H1 (cell line): ENCODE data around the gene TRIM14. TPM values are rescaled to one million over a fixed set of nuclear protein-coding genes. Genes with fewer than 3 reads are reported as not detected.

ENCODE experiments used
- CTCF ChIA-PET: fragments of 300-600 bp; sonication (Branson Sonifier 250); formaldehyde crosslinking; loops from one replicate; lab custom pipeline; 2021; ENCODE audit not compliant: partially characterized antibody; lab: Charles Lee
- POLR2A ChIA-PET: fragments of 300-600 bp; sonication (Branson Sonifier 250); formaldehyde crosslinking; loops from one replicate; lab custom pipeline; 2021; ENCODE audit warnings: inconsistent platforms; ENCODE audit not compliant: partially characterized antibody; lab: Charles Lee
- DNase-seq, 2 experiments: peaks; one replicate each; pipeline versions ENCODE4 v3.0.0 to v3.0.0-alpha.2; 2010 to 2022; ENCODE audit warnings: low spot score in 2 of 2, low read depth in 1 of 2, mixed read lengths in 1 of 2
- FAIRE-seq: peaks from 2 replicates; lab custom pipeline; 2011; peaks lifted over from hg19 to GRCh38; lab: Jason Lieb, UNC
- H2AFZ ChIP-seq: 2 replicates; pipeline ENCODE4 v1.8.1; 2012; ENCODE audit warnings: low read length, inconsistent platforms
- H2AK5ac ChIP-seq: 2 replicates; pipeline ENCODE4 v1.6.1; 2013; ENCODE audit warnings: low read depth, low read length
- H2BK120ac ChIP-seq: replicated peaks from 2 replicates; pipeline ENCODE3; 2013; ENCODE audit warnings: low read depth, low read length, inconsistent platforms
- H2BK12ac ChIP-seq: 2 replicates; pipeline ENCODE4 v1.6.1; 2013; ENCODE audit warnings: low read depth, low read length
- H2BK15ac ChIP-seq: 2 replicates; pipeline ENCODE4 v1.6.1; 2013; ENCODE audit warnings: low read length
- H2BK20ac ChIP-seq: 2 replicates; pipeline ENCODE4 v1.6.1; 2013; ENCODE audit warnings: low read length
- H2BK5ac ChIP-seq: 2 replicates; pipeline ENCODE4 v1.6.1; 2013; ENCODE audit warnings: low read depth, low read length
- H3K14ac ChIP-seq: 2 replicates; pipeline ENCODE4 v1.6.1; 2013; ENCODE audit warnings: inconsistent platforms; ENCODE audit not compliant: insufficient read length
- H3K18ac ChIP-seq: 2 replicates; pipeline ENCODE4 v1.6.1; 2013; ENCODE audit warnings: low read length; ENCODE audit errors: extremely low read depth
- H3K23ac ChIP-seq: 2 replicates; pipeline ENCODE4 v1.6.1; 2013; ENCODE audit warnings: inconsistent platforms; ENCODE audit not compliant: insufficient read length
- H3K23me2 ChIP-seq: 2 replicates; pipeline ENCODE4 v1.6.1; 2013; ENCODE audit warnings: low read depth, low read length
- H3K27ac ChIP-seq: 2 replicates; pipeline ENCODE4 v1.6.1; 2011; ENCODE audit warnings: low read depth, low read length, inconsistent platforms
- H3K27me3 ChIP-seq, 4 experiments: replicated peaks in 1 of 4; 1 replicate in 1 of 4; 2 replicates in 3 of 4; pipeline versions ENCODE4 v1.6.1 to v1.8.1; 2011 to 2013; ENCODE audit warnings: low read length in 3 of 4, mild to moderate bottlenecking in 3 of 4, inconsistent platforms in 2 of 4, mixed read lengths in 2 of 4, moderate library complexity in 1 of 4; ENCODE audit not compliant: control insufficient read depth in 3 of 4, insufficient read depth in 3 of 4; ENCODE audit errors: extremely low read depth in 1 of 4
- H3K36me3 ChIP-seq, 4 experiments: 2 replicates each; pipeline versions ENCODE4 v1.6.1 to v1.8.1; 2011 to 2013; ENCODE audit warnings: mild to moderate bottlenecking in 4 of 4, low read length in 3 of 4, moderate library complexity in 2 of 4, control low read depth in 1 of 4, inconsistent platforms in 1 of 4; ENCODE audit not compliant: insufficient read depth in 4 of 4, control insufficient read depth in 2 of 4
- H3K4ac ChIP-seq: replicated peaks from 2 replicates; pipeline ENCODE3; 2013; ENCODE audit warnings: low read length, low read depth, mixed read lengths, inconsistent platforms; ENCODE audit not compliant: insufficient read length
- H3K4me1 ChIP-seq, 4 experiments: replicated peaks in 1 of 4; 1 replicate in 1 of 4; 2 replicates in 3 of 4; pipeline versions ENCODE4 v1.6.1 to v1.8.1; 2011 to 2013; ENCODE audit warnings: low read length in 3 of 4, inconsistent platforms in 2 of 4, mixed read lengths in 1 of 4; ENCODE audit not compliant: insufficient read depth in 4 of 4, control insufficient read depth in 3 of 4
- H3K4me2 ChIP-seq, 2 experiments: 2 replicates each; pipeline versions ENCODE4 v1.6.1 to v1.8.1; 2011 to 2013; ENCODE audit warnings: low read depth in 2 of 2, low read length in 2 of 2, control low read depth in 1 of 2, inconsistent platforms in 1 of 2, mild to moderate bottlenecking in 1 of 2; ENCODE audit not compliant: insufficient read depth in 1 of 2
- H3K4me3 ChIP-seq, 4 experiments: fragments of 200-600, 300-600 bp in 1 of 4; sonication (generic), shearing (Covaris generic), sonication (Bioruptor Twin) in 1 of 4; 2 replicates each; pipeline versions ENCODE4 v1.5.1 to v1.8.1; 2011 to 2016; ENCODE audit warnings: low read length in 4 of 4, low read depth in 3 of 4, control low read depth in 2 of 4, inconsistent platforms in 2 of 4, mild to moderate bottlenecking in 2 of 4, mixed read lengths in 1 of 4, moderate library complexity in 1 of 4; ENCODE audit not compliant: insufficient read depth in 2 of 4; ENCODE audit errors: extremely low read depth in 1 of 4
- H3K56ac ChIP-seq: replicated peaks from 2 replicates; pipeline ENCODE3; 2013; ENCODE audit warnings: low read depth, mild to moderate bottlenecking, mixed read lengths, low read length, inconsistent platforms; ENCODE audit not compliant: insufficient read length
- H3K79me1 ChIP-seq: 2 replicates; pipeline ENCODE4 v1.6.1; 2013; ENCODE audit warnings: low read depth, low read length, control low read depth
- H3K79me2 ChIP-seq, 2 experiments: 2 replicates each; pipeline versions ENCODE4 v1.6.1 to v1.8.1; 2012 to 2013; ENCODE audit warnings: low read length in 2 of 2, mild to moderate bottlenecking in 2 of 2, inconsistent platforms in 1 of 2; ENCODE audit not compliant: insufficient read depth in 2 of 2, control insufficient read depth in 1 of 2
- H3K9ac ChIP-seq, 4 experiments: replicated peaks in 1 of 4; 1 replicate in 1 of 4; 2 replicates in 3 of 4; pipeline versions ENCODE4 v1.6.1 to v1.8.1; 2011 to 2013; ENCODE audit warnings: low read depth in 3 of 4, low read length in 3 of 4, control low read depth in 2 of 4, mild to moderate bottlenecking in 2 of 4, moderate library complexity in 2 of 4, inconsistent platforms in 1 of 4; ENCODE audit errors: extremely low read depth in 1 of 4
- H3K9me3 ChIP-seq, 2 experiments: 2 replicates each; pipeline versions ENCODE4 v1.6.1 to v1.8.1; 2012 to 2013; ENCODE audit warnings: mild to moderate bottlenecking in 2 of 2, moderate library complexity in 2 of 2, control low read depth in 1 of 2, inconsistent platforms in 1 of 2, low read depth in 1 of 2, low read length in 1 of 2, mixed read lengths in 1 of 2; ENCODE audit not compliant: insufficient read depth in 2 of 2
- H4K20me1 ChIP-seq, 2 experiments: replicated peaks in 1 of 2; 2 replicates each; pipeline versions ENCODE3 to v1.8.1; 2011 to 2013; ENCODE audit warnings: inconsistent platforms in 2 of 2, low read length in 2 of 2, mild to moderate bottlenecking in 1 of 2; ENCODE audit not compliant: insufficient read depth in 2 of 2, control insufficient read depth in 1 of 2
- H4K5ac ChIP-seq: 2 replicates; pipeline ENCODE4 v1.6.1; 2013; ENCODE audit warnings: low read length, low read depth, mixed read lengths, inconsistent platforms; ENCODE audit not compliant: insufficient read length
- H4K8ac ChIP-seq: 2 replicates; pipeline ENCODE4 v1.8.0; 2013; ENCODE audit warnings: mild to moderate bottlenecking, moderate library complexity, low read length, inconsistent platforms; ENCODE audit not compliant: insufficient read depth; ENCODE audit errors: extremely low read depth
- H4K91ac ChIP-seq: replicated peaks from 2 replicates; pipeline ENCODE3; 2013; ENCODE audit warnings: low read length, mixed read lengths, inconsistent platforms; ENCODE audit not compliant: insufficient read length
- EGR1 ChIP-seq: IDR thresholded peaks from 2 replicates; pipeline ENCODE4 v1.6.1; 2011; ENCODE audit warnings: low read depth, low read length, borderline replicate concordance
- EP300 ChIP-seq, 2 experiments: IDR thresholded peaks; 1 replicate in 1 of 2; 2 replicates in 1 of 2; pipeline ENCODE4 v1.6.1; 2011 to 2012; ENCODE audit warnings: low read depth in 2 of 2, low read length in 2 of 2, mild to moderate bottlenecking in 2 of 2, borderline replicate concordance in 1 of 2, inconsistent platforms in 1 of 2, moderate library complexity in 1 of 2
- HDAC6 ChIP-seq: IDR thresholded peaks from one replicate; pipeline ENCODE4 v1.7.1; 2012; ENCODE audit warnings: low read depth, mild to moderate bottlenecking, inconsistent platforms, low read length, moderate library complexity
- MAFK ChIP-seq: IDR thresholded peaks from 2 replicates; pipeline ENCODE4 v1.6.1; 2012; ENCODE audit warnings: low read depth, mild to moderate bottlenecking, improper control_type of control experiment, low read length
- PHF8 ChIP-seq: fragments of 200-600 bp; sonication (generic); conservative IDR thresholded peaks from 2 replicates; pipeline ENCODE4 v1.7.1; 2012; ENCODE audit warnings: low read depth, mild to moderate bottlenecking, inconsistent platforms, low read length, moderate library complexity
- SP4 ChIP-seq: IDR thresholded peaks from 2 replicates; pipeline ENCODE4 v1.6.1; 2012; ENCODE audit warnings: low read length, inconsistent platforms
- WGBS, 2 experiments: shearing (Covaris generic) in 1 of 2; methylation state at CpG; one replicate each; pipeline versions ENCODE4 v1.1.6 to v1.1.7; 2013 to 2015; ENCODE audit warnings: low lambda C conversion rate in 2 of 2, mixed read lengths in 2 of 2, inconsistent platforms in 1 of 2, low coverage in 1 of 2, missing lambda C conversion rate in 1 of 2; ENCODE audit not compliant: insufficient replicate concordance in 2 of 2, insufficient coverage in 1 of 2, insufficient read length in 1 of 2; ENCODE audit errors: extremely low coverage in 1 of 2, missing lambda C conversion rate in 1 of 2; 5-methylcytosine and 5-hydroxymethylcytosine counted together
- polyA plus RNA-seq, 7 experiments: library from polyadenylated mRNA; depleted of rRNA in 3 of 7; stranded (reverse) in 5 of 7; unstranded in 2 of 7; fragments of >200 nt in 5 of 7; fragments of 200-250 nt in 2 of 7; gene quantifications; 1 replicate in 5 of 7; 2 replicates in 1 of 7; 4 replicates in 1 of 7; pipeline versions ENCODE4 v1.2.1 to v1.2.3, GENCODE V29; 2011 to 2013; ENCODE audit warnings: missing spikeins in 2 of 7, mixed read lengths in 2 of 7
- total RNA-seq: library from RNA; stranded (reverse); fragmentation: NEBNext Ultra II Directional; extraction: Animal tissue kit (Norgen Biotek cat#: 25700); gene quantifications from 2 replicates; pipeline ENCODE4 v1.2.1, GENCODE V29; 2021
- TF ChIP-seq, protein P1 (sequence below): IDR thresholded peaks from 2 replicates; pipeline ENCODE4 v1.6.1; 2012; ENCODE audit warnings: inconsistent platforms

TRIM14 gene
- total and polyA plus RNA-seq, 2 of the 8 experiments (the other 6 are each of a cell fraction or from before 2014, with no cell fraction given): 9.2 to 19.4 TPM

DNA sequence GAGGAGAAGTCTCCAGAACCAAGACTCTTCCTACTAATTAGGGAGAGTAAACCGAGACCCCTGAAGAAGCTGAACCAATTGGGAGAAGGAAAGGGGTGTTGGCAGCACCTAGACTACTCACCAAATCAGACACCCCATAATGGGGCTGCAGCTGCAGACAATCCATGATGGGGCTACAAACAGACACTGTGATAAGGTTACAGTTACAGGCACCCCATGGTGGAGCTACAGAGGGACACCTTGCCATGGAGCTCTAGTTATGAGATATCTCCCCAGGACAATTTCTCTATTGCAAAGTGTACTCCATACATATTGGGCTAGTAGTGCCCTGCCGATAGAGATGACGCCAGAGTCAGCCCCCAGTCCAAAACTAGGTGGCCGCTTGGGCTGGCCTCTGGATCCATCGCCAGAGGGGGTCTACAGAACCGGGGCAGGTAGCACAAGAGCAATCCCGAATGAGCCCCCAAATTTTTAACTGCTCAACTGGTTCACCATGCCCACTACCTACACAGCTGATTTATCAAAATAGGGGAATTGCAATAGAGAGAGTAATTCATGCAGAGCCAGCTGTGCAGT, 64.6 kb downstream of the TRIM14 start:
- Histone ChIP-seq H2AK5ac (no peak overlapping the region), H3K4me3 (no peak overlapping the region), H4K5ac (no peak overlapping the region), H3K36me3 (no peaks in the 10 kb centered on the region), H4K91ac (no peak overlapping the region), H3K9ac (no peak overlapping the region), H2AFZ (no peak overlapping the region), H3K9me3 (0 out of 4 replicates have a peak, but pooled peaks cover 0 to 5% of the 10 kb centered on the region in 2 experiments), H4K20me1 (peaks cover 2% of the 10 kb centered on the region in 2 experiments), H3K23me2 (no peaks in the 10 kb centered on the region; the same call in 1 of the 2 replicates), H3K14ac (no peak overlapping the region), H3K4ac (no peak overlapping the region), H3K27me3 (peaks cover 0 to 3% (median 0%) of the 10 kb centered on the region in 4 experiments; a peak in 2 of 7 replicates), H3K23ac (no peak overlapping the region), H3K27ac (no peak overlapping the region), H3K56ac (no peak overlapping the region), H3K4me1 (peaks cover 0 to 4% (median 2%) of the 10 kb centered on the region in 4 experiments; a peak in 1 of 7 replicates), H2BK15ac (no peak overlapping the region), H3K79me1 (peaks cover 7% of the 10 kb centered on the region; the same call in 1 of the 2 replicates), H4K8ac (no peak overlapping the region), H2BK12ac (no peak overlapping the region), H3K4me2 (no peak overlapping the region), H3K79me2 (peaks cover 0 to 4% of the 10 kb centered on the region in 2 experiments; a peak in 1 of 4 replicates), H2BK20ac (no peak overlapping the region), H2BK120ac (no peak overlapping the region), H2BK5ac (no peak overlapping the region), H3K18ac (no peak overlapping the region)
- POLR2A ChIA-PET: no interaction called here
- 95% methylated on average over 7 of the region's 7 CpGs; no CpG with 5 or more reads in 1 of the 2 experiments for WGBS, 2 experiments
- DNase-seq (no peak), FAIRE-seq (no peak)
- TF ChIP-seq, protein P1, sequence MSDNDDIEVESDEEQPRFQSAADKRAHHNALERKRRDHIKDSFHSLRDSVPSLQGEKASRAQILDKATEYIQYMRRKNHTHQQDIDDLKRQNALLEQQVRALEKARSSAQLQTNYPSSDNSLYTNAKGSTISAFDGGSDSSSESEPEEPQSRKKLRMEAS: no peak
- TF ChIP-seq HDAC6 (no peak), PHF8 (no peak), SP4 (no peak), EP300 (IDR thresholded peaks at IDR 0.05; ENCODE audit: borderline replicate concordance in 1 of 2, low read depth in 2 of 2, low read length in 2 of 2) (no peak), EGR1 (no peak), MAFK (no peak)
- CTCF ChIA-PET: interaction anchor here (0.6 to 1.4 kb wide), 3 partner anchors 9 to 154 kb away, joined by 3 to 4 read pairs (median 3); no protein-coding TSS in a partner anchor
